HEK293 (cell line): ENCODE results near the gene SLC38A4.

Source experiments
- CTCF ChIA-PET: fragments of 350-600 bp; formaldehyde crosslinking; extraction: SDS; loops from one replicate; lab custom pipeline; 2021; ENCODE audit warnings: antibody characterized with exemption; lab: Yijun Ruan, JAX
- POLR2A ChIA-PET: fragments of 300-600 bp; formaldehyde crosslinking; extraction: SDS; loops from one replicate; lab custom pipeline; 2020; ENCODE audit warnings: antibody characterized with exemption, inconsistent platforms; lab: Yijun Ruan, JAX
- H3K27ac ChIP-seq: fragments of 200-500 bp; sonication (Bioruptor generic); 2 replicates; pipeline ENCODE4 v1.5.1; 2014; ENCODE audit warnings: low read depth, low read length, control low read depth, inconsistent platforms; ENCODE audit errors: extremely low read depth
- H3K36me3 ChIP-seq, 2 experiments: fragments of 200-500 bp in 1 of 2; sonication (Bioruptor generic) in 1 of 2; 1 replicate in 1 of 2; 2 replicates in 1 of 2; pipeline ENCODE4 v1.5.1; 2014 to 2017; ENCODE audit warnings: inconsistent platforms in 2 of 2, low read length in 2 of 2; ENCODE audit not compliant: control insufficient read depth in 2 of 2, insufficient read depth in 1 of 2
- H3K4me1 ChIP-seq: fragments of 200-500 bp; sonication (Bioruptor generic); 2 replicates; pipeline ENCODE4 v1.5.1; 2014; ENCODE audit warnings: mild to moderate bottlenecking, low read length, inconsistent platforms; ENCODE audit not compliant: control insufficient read depth, insufficient read depth
- H3K4me3 ChIP-seq: 2 replicates; pipeline ENCODE4 v1.5.1; 2011; ENCODE audit warnings: low read depth, mild to moderate bottlenecking, control low read depth, low read length, moderate library complexity
- H3K9me3 ChIP-seq: fragments of 200-500 bp; sonication (Bioruptor generic); 2 replicates; pipeline ENCODE4 v1.5.1; 2014; ENCODE audit warnings: low read depth, low read length, inconsistent platforms; ENCODE audit not compliant: control insufficient read depth, insufficient read depth
- GLIS1 ChIP-seq: fragments of 450-650 bp; formaldehyde crosslinking; IDR thresholded peaks from 2 replicates; pipeline ENCODE4 v1.5.1; 2016; ENCODE audit warnings: missing biosample characterization, missing genetic modification characterization
- KLF16 ChIP-seq: fragments of 450-650 bp; formaldehyde crosslinking; IDR thresholded peaks from 2 replicates; pipeline ENCODE4 v1.5.1; 2017; ENCODE audit warnings: missing biosample characterization, missing genetic modification characterization
- KLF7 ChIP-seq: fragments of 450-650 bp; formaldehyde crosslinking; IDR thresholded peaks from 2 replicates; pipeline ENCODE4 v1.5.1; 2016; ENCODE audit warnings: missing biosample characterization, missing genetic modification characterization, borderline replicate concordance
- ZBTB1 ChIP-seq: fragments of 450-650 bp; formaldehyde crosslinking; IDR thresholded peaks from 2 replicates; pipeline ENCODE4 v1.5.1; 2016; ENCODE audit warnings: missing biosample characterization, missing genetic modification characterization
- ZBTB20 ChIP-seq: fragments of 450-650 bp; formaldehyde crosslinking; IDR thresholded peaks from 2 replicates; pipeline ENCODE4 v1.5.1; 2016; ENCODE audit warnings: missing biosample characterization, missing genetic modification characterization
- ZBTB8A ChIP-seq: fragments of 450-650 bp; formaldehyde crosslinking; IDR thresholded peaks from 2 replicates; pipeline ENCODE4 v1.5.1; 2016; ENCODE audit warnings: missing biosample characterization, missing genetic modification characterization
- ZFP41 ChIP-seq: fragments of 450-650 bp; formaldehyde crosslinking; IDR thresholded peaks from 2 replicates; pipeline ENCODE4 v1.5.1; 2016; ENCODE audit warnings: missing biosample characterization, missing genetic modification characterization, borderline replicate concordance
- ZNF146 ChIP-seq: fragments of 450-650 bp; formaldehyde crosslinking; IDR thresholded peaks from 2 replicates; pipeline ENCODE4 v1.5.1; 2016; ENCODE audit warnings: missing biosample characterization, missing genetic modification characterization
- ZNF239 ChIP-seq: fragments of 450-650 bp; formaldehyde crosslinking; IDR thresholded peaks from 2 replicates; pipeline ENCODE4 v1.5.1; 2016; ENCODE audit warnings: missing biosample characterization, missing genetic modification characterization
- ZNF341 ChIP-seq: fragments of 450-650 bp; formaldehyde crosslinking; IDR thresholded peaks from 2 replicates; pipeline ENCODE4; 2016; ENCODE audit warnings: low read depth, missing biosample characterization, missing genetic modification characterization
- ZNF426 ChIP-seq: fragments of 450-650 bp; formaldehyde crosslinking; IDR thresholded peaks from 2 replicates; pipeline ENCODE4 v1.5.1; 2017; ENCODE audit warnings: missing biosample characterization, missing genetic modification characterization, mild to moderate bottlenecking, inconsistent platforms, moderate library complexity
- ZNF548 ChIP-seq: fragments of 450-650 bp; formaldehyde crosslinking; IDR thresholded peaks from 2 replicates; pipeline ENCODE4 v1.5.1; 2016; ENCODE audit warnings: missing biosample characterization, missing genetic modification characterization
- ZNF549 ChIP-seq: fragments of 450-650 bp; IDR thresholded peaks from 2 replicates; pipeline ENCODE4 v1.5.1; 2018; ENCODE audit warnings: missing biosample characterization, missing genetic modification characterization, mild to moderate bottlenecking, inconsistent platforms, moderate library complexity
- ZNF571 ChIP-seq: fragments of 450-650 bp; formaldehyde crosslinking; IDR thresholded peaks from 2 replicates; pipeline ENCODE4 v1.5.0; 2017; ENCODE audit warnings: missing biosample characterization, missing genetic modification characterization
- ZNF664 ChIP-seq: fragments of 450-650 bp; formaldehyde crosslinking; IDR thresholded peaks from 2 replicates; pipeline ENCODE4 v1.5.1; 2016; ENCODE audit warnings: missing biosample characterization, missing genetic modification characterization
- ZNF76 ChIP-seq: fragments of 450-650 bp; formaldehyde crosslinking; IDR thresholded peaks from 2 replicates; pipeline ENCODE4; 2016; ENCODE audit warnings: low read depth, missing biosample characterization, missing genetic modification characterization, borderline replicate concordance
- ZSCAN16 ChIP-seq: fragments of 450-650 bp; formaldehyde crosslinking; IDR thresholded peaks from 2 replicates; pipeline ENCODE4 v1.5.1; 2016; ENCODE audit warnings: missing biosample characterization, missing genetic modification characterization
- TF ChIP-seq, protein P1 (sequence below): fragments of 450-650 bp; formaldehyde crosslinking; IDR thresholded peaks from 2 replicates; pipeline ENCODE4 v1.5.1; 2016; ENCODE audit warnings: missing biosample characterization, missing genetic modification characterization, borderline replicate concordance
- TF ChIP-seq, protein P2 (sequence below): sonication (generic); formaldehyde crosslinking; IDR thresholded peaks from 2 replicates; pipeline ENCODE4 v1.8.1; 2022; ENCODE audit warnings: mild to moderate bottlenecking, moderate library complexity, missing genetic modification reagents
- TF ChIP-seq, protein P3 (sequence below): fragments of 450-650 bp; formaldehyde crosslinking; IDR thresholded peaks from 2 replicates; pipeline ENCODE4 v1.5.1; 2016; ENCODE audit warnings: missing biosample characterization, missing genetic modification characterization, borderline replicate concordance

SLC38A4 gene

DNA sequence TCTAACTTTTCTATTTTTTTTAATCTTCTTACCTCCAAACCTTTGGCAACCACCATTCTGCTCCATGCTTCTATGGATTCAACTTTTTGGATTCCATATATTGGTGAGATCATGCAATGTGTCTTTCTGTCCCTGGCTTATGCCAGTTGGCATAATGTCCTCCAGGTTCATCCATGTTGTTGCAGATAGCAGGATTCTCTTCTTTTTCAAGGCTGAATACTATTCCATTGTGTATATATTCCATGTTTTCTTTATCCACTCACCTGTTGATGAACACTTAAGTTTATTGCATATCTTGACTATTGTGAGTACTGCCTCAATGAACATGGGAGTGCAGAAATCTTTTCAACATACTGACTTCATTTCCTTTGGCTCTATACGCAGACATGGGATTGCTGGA lies 21.2 kb upstream of the SLC38A4 start:
- ChIA-PET POLR2A (no interaction called here), CTCF (no interaction called here)
- peak; percentile 65 for TF ChIP-seq ZNF146 (tag by site-specific recombination)
- TF ChIP-seq ZBTB1 (tag by site-specific recombination) = no peak
- Histone ChIP-seq H3K4me1 (no peaks in the 10 kb centered on the region), H3K27ac (no peak overlapping the region), H3K36me3 (no peaks in the 10 kb centered on the region), H3K4me3 (no peak overlapping the region), H3K9me3 (no peaks in the 10 kb centered on the region)

DNA sequence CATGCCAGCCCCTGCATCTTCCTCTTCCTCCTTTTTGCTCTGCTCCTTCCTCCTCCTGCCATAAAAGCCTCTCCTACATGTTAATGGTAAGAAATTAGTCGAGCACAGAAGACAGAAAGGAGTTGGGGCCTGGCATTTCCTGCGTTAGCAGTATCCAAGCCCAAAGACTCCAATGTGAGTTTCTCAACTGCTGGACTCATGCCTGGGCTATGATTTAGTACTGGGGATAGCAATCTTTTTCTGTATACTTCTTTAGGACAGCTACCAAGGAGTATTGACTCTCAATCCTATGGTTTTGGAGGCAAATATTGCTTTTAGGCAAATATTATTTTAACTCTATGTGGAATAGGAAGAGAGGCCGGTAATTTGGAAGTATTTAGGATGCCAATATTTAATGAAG lies 18.0 kb upstream of the SLC38A4 start:
- Histone ChIP-seq H3K36me3 (no peaks in the 10 kb centered on the region), H3K9me3 (no peaks in the 10 kb centered on the region), H3K4me1 (no peaks in the 10 kb centered on the region), H3K27ac (no peak overlapping the region), H3K4me3 (no peak overlapping the region)
- ChIA-PET CTCF (no interaction called here), POLR2A (no interaction called here)
- TF ChIP-seq ZBTB20 = no peak
- no peak for TF ChIP-seq KLF7 (tag by site-specific recombination)
- no peak for TF ChIP-seq ZFP41
- TF ChIP-seq ZBTB8A (tag by site-specific recombination) = no peak
- TF ChIP-seq ZNF426 (tag by site-specific recombination) = no peak
- no peak for TF ChIP-seq GLIS1 (tag by site-specific recombination)

DNA sequence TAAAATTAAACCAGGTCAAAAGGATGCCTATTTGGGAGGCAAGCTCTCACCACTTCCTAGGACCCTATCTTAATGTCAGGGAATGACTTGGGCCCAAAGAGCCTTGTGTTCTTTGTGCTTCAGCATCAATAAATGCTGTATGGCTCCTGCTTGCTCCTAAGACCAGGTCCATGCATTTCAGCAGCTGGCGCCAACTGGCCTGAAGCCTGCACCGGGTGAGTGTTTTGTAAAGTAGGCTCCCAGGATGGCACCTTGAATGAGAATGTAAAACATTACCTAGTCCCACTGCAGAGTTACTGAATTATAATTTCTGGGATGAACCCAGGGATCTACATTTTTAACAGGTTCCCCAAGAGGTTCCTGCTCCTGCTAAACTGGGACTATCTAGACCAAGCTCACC lies 16.1 kb upstream of the SLC38A4 start:
- Histone ChIP-seq H3K4me1 (no peaks in the 10 kb centered on the region), H3K4me3 (no peak overlapping the region), H3K27ac (no peak overlapping the region), H3K36me3 (no peaks in the 10 kb centered on the region), H3K9me3 (no peaks in the 10 kb centered on the region)
- ChIA-PET POLR2A (no interaction called here), CTCF (no interaction called here)
- TF ChIP-seq ZNF239 (tag by site-specific recombination) (no peak), ZNF76 (tag by site-specific recombination) (no peak), KLF16 (no peak)
- TF ChIP-seq, protein P1, sequence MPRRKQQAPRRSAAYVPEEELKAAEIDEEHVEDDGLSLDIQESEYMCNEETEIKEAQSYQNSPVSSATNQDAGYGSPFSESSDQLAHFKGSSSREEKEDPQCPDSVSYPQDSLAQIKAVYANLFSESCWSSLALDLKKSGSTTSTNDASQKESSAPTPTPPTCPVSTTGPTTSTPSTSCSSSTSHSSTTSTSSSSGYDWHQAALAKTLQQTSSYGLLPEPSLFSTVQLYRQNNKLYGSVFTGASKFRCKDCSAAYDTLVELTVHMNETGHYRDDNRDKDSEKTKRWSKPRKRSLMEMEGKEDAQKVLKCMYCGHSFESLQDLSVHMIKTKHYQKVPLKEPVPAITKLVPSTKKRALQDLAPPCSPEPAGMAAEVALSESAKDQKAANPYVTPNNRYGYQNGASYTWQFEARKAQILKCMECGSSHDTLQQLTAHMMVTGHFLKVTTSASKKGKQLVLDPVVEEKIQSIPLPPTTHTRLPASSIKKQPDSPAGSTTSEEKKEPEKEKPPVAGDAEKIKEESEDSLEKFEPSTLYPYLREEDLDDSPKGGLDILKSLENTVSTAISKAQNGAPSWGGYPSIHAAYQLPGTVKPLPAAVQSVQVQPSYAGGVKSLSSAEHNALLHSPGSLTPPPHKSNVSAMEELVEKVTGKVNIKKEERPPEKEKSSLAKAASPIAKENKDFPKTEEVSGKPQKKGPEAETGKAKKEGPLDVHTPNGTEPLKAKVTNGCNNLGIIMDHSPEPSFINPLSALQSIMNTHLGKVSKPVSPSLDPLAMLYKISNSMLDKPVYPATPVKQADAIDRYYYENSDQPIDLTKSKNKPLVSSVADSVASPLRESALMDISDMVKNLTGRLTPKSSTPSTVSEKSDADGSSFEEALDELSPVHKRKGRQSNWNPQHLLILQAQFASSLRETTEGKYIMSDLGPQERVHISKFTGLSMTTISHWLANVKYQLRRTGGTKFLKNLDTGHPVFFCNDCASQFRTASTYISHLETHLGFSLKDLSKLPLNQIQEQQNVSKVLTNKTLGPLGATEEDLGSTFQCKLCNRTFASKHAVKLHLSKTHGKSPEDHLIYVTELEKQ (tag by site-specific recombination) = no peak

DNA sequence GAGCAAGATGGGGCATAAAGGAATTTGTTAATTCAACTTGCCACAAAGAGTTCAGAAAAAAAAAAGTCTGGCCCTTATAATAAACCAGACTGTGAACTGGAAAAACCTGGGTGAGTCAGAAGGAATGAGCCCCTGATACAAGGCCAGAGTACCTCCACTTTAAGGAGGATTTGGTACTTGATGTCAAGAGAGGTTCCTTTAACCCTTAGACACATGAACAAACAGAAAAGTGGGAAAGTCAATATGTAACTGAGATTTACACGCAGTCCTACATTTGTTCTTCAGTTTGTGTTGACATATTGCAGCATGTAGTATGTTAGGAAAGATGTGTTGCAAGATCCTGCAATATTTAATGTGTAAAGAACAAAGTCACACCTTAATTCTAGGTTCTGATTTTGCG lies 14.2 kb upstream of the SLC38A4 start:
- ChIA-PET CTCF (no interaction called here), POLR2A (no interaction called here)
- H3K4me3 ChIP-seq = no peak overlapping the region
- H3K4me1 ChIP-seq = no peaks in the 10 kb centered on the region
- TF ChIP-seq ZNF664 = no peak
- TF ChIP-seq ZNF548 (tag by site-specific recombination) = no peak
- H3K27ac ChIP-seq = no peak overlapping the region
- H3K9me3 ChIP-seq = no peaks in the 10 kb centered on the region
- no peaks in the 10 kb centered on the region for H3K36me3 ChIP-seq

DNA sequence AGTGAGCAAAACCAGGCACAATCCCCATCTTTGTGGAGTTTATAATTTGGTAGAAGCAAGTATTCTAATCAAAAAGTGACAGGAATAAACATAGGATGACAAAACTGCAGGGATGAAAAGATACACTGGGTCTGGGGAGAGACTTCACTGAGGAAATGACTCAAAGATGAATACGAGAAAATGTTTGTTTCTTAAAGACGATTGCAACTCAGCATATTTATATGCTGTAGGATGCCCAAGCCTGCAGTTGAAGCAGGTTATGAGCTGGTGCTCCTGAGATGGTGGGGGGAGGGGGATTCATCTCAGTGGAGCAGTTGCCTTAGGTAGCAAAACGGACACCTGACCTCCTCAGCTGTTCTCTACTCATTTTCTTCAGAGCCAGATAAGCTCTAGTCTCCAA lies 13.4 kb upstream of the SLC38A4 start:
- no peaks in the 10 kb centered on the region for H3K36me3 ChIP-seq
- no peaks in the 10 kb centered on the region for H3K4me1 ChIP-seq
- ChIA-PET CTCF (no interaction called here), POLR2A (no interaction called here)
- no peak overlapping the region for H3K27ac ChIP-seq
- no peak overlapping the region for H3K4me3 ChIP-seq
- no peaks in the 10 kb centered on the region for H3K9me3 ChIP-seq
- TF ChIP-seq ZNF549 (tag by site-specific recombination) = no peak
- TF ChIP-seq, protein P2, sequence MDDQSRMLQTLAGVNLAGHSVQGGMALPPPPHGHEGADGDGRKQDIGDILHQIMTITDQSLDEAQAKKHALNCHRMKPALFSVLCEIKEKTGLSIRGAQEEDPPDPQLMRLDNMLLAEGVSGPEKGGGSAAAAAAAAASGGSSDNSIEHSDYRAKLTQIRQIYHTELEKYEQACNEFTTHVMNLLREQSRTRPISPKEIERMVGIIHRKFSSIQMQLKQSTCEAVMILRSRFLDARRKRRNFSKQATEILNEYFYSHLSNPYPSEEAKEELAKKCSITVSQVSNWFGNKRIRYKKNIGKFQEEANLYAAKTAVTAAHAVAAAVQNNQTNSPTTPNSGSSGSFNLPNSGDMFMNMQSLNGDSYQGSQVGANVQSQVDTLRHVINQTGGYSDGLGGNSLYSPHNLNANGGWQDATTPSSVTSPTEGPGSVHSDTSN (CRISPR knock-in tag) = no peak
- no peak for TF ChIP-seq ZNF341 (tag by site-specific recombination)
- TF ChIP-seq, protein P3, sequence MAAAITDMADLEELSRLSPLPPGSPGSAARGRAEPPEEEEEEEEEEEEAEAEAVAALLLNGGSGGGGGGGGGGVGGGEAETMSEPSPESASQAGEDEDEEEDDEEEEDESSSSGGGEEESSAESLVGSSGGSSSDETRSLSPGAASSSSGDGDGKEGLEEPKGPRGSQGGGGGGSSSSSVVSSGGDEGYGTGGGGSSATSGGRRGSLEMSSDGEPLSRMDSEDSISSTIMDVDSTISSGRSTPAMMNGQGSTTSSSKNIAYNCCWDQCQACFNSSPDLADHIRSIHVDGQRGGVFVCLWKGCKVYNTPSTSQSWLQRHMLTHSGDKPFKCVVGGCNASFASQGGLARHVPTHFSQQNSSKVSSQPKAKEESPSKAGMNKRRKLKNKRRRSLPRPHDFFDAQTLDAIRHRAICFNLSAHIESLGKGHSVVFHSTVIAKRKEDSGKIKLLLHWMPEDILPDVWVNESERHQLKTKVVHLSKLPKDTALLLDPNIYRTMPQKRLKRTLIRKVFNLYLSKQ (tag by site-specific recombination) = no peak
- TF ChIP-seq ZSCAN16 = no peak
- TF ChIP-seq ZNF571 = no peak
